ENCODE data around the gene TRPM4.

- TF ChIP-seq RAD21 (IDR thresholded peaks at IDR 0.05) (peak in 1 of 2 donors; percentile 10), HNF4A (conservative IDR thresholded peaks at IDR 0.05) (peak in 1 of 2 donors; percentile 46), ATF3 (IDR thresholded peaks at IDR 0.05) (peak; percentile 18), YY1 (IDR thresholded peaks at IDR 0.05) (peak; percentile 59)
- TF ChIP-seq, protein P1, sequence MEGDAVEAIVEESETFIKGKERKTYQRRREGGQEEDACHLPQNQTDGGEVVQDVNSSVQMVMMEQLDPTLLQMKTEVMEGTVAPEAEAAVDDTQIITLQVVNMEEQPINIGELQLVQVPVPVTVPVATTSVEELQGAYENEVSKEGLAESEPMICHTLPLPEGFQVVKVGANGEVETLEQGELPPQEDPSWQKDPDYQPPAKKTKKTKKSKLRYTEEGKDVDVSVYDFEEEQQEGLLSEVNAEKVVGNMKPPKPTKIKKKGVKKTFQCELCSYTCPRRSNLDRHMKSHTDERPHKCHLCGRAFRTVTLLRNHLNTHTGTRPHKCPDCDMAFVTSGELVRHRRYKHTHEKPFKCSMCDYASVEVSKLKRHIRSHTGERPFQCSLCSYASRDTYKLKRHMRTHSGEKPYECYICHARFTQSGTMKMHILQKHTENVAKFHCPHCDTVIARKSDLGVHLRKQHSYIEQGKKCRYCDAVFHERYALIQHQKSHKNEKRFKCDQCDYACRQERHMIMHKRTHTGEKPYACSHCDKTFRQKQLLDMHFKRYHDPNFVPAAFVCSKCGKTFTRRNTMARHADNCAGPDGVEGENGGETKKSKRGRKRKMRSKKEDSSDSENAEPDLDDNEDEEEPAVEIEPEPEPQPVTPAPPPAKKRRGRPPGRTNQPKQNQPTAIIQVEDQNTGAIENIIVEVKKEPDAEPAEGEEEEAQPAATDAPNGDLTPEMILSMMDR (IDR thresholded peaks at IDR 0.05; ENCODE audit: low read depth, low read length, missing input control): no peak
- TF ChIP-seq, protein P2, sequence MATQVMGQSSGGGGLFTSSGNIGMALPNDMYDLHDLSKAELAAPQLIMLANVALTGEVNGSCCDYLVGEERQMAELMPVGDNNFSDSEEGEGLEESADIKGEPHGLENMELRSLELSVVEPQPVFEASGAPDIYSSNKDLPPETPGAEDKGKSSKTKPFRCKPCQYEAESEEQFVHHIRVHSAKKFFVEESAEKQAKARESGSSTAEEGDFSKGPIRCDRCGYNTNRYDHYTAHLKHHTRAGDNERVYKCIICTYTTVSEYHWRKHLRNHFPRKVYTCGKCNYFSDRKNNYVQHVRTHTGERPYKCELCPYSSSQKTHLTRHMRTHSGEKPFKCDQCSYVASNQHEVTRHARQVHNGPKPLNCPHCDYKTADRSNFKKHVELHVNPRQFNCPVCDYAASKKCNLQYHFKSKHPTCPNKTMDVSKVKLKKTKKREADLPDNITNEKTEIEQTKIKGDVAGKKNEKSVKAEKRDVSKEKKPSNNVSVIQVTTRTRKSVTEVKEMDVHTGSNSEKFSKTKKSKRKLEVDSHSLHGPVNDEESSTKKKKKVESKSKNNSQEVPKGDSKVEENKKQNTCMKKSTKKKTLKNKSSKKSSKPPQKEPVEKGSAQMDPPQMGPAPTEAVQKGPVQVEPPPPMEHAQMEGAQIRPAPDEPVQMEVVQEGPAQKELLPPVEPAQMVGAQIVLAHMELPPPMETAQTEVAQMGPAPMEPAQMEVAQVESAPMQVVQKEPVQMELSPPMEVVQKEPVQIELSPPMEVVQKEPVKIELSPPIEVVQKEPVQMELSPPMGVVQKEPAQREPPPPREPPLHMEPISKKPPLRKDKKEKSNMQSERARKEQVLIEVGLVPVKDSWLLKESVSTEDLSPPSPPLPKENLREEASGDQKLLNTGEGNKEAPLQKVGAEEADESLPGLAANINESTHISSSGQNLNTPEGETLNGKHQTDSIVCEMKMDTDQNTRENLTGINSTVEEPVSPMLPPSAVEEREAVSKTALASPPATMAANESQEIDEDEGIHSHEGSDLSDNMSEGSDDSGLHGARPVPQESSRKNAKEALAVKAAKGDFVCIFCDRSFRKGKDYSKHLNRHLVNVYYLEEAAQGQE (IDR thresholded peaks at IDR 0.05): peak; percentile 79
Observed at GRCh38 chr19:49150106-49150943, 7.3 kb upstream of the TRPM4 start.

All from liver (tissue), 3 donors.